T-cell (primary cell): ENCODE measurements around the gene DPH6. TPM values are rescaled to one million over a fixed set of nuclear protein-coding genes. Genes with fewer than 3 reads are reported as not detected.

Experiments
- ATAC-seq, 4 experiments: fragments of 200-7000 bp in 3 of 4; fragments of 150-1000 bp in 1 of 4; cut with Tn5 transposase; replicated peaks in 1 of 4; 1 replicate in 3 of 4; 2 replicates in 1 of 4; pipeline ENCODE4 v1.10.0; 2021; ENCODE audit warnings: moderate library complexity in 3 of 4, mild to moderate bottlenecking in 2 of 4, moderate number of reproducible peaks in 1 of 4
- CTCF ChIA-PET, 2 donors: fragments of 300-600 bp; sonication (Branson Sonifier 250); formaldehyde crosslinking; loops; one replicate each; lab custom pipeline; 2022; ENCODE audit warnings: antibody characterized with exemption in 2 of 2; lab: Charles Lee
- POLR2A ChIA-PET, 2 donors: fragments of 300-600 bp; sonication (Branson Sonifier 250); formaldehyde crosslinking; loops; one replicate each; lab custom pipeline; 2022; ENCODE audit warnings: antibody characterized with exemption in 2 of 2; lab: Charles Lee
- DNase-seq, 35 experiments: peaks; one replicate each; pipeline versions ENCODE4 v3.0.0 to v3.0.0-alpha.2; 2013 to 2023
- H3K27ac ChIP-seq: one replicate; pipeline ENCODE4 v1.5.1; 2013; ENCODE audit warnings: low read length
- H3K27me3 ChIP-seq, 2 experiments: replicated peaks in 1 of 2; 1 replicate in 1 of 2; 2 replicates in 1 of 2; pipeline versions ENCODE4 v1.6.1 to v1.7.0; 2013; ENCODE audit warnings: low read length in 1 of 2, mixed read lengths in 1 of 2; ENCODE audit not compliant: control insufficient read depth in 2 of 2, insufficient read depth in 2 of 2; ENCODE audit errors: extremely low read depth in 1 of 2
- H3K36me3 ChIP-seq, 2 donors: 1 replicate in 1 of 2; 2 replicates in 1 of 2; pipeline versions ENCODE4 v1.6.1 to v1.7.0; 2013; ENCODE audit warnings: low read length in 1 of 2; ENCODE audit not compliant: control insufficient read depth in 2 of 2, insufficient read depth in 1 of 2; ENCODE audit errors: extremely low read depth in 1 of 2
- H3K4me1 ChIP-seq, 2 experiments: 1 replicate in 1 of 2; 2 replicates in 1 of 2; pipeline versions ENCODE4 v1.6.1 to v1.7.0; 2013; ENCODE audit warnings: low read length in 2 of 2, mixed read lengths in 1 of 2; ENCODE audit not compliant: insufficient read depth in 2 of 2, control insufficient read depth in 1 of 2; ENCODE audit errors: extremely low read depth in 1 of 2
- H3K4me3 ChIP-seq, 2 donors: 1 replicate in 1 of 2; 2 replicates in 1 of 2; pipeline versions ENCODE4 v1.5.1 to v1.7.0; 2013; ENCODE audit warnings: mild to moderate bottlenecking in 2 of 2, low read length in 1 of 2, moderate library complexity in 1 of 2; ENCODE audit not compliant: control insufficient read depth in 1 of 2; ENCODE audit errors: extremely low read depth in 1 of 2
- H3K9me3 ChIP-seq: 2 replicates; pipeline ENCODE4 v1.7.0; 2013
- H3K27ac Mint-ChIP-seq, 2 donors: one replicate each; pipeline ENCODE4 v1.8.0; 2020 to 2021; ENCODE audit warnings: mild to moderate bottlenecking in 2 of 2, mixed read lengths in 2 of 2
- H3K27me3 Mint-ChIP-seq, 2 donors: one replicate each; pipeline ENCODE4 v1.8.0; 2021 to 2022; ENCODE audit warnings: mixed read lengths in 2 of 2
- H3K36me3 Mint-ChIP-seq: one replicate; pipeline ENCODE4 v1.8.0; 2021; ENCODE audit warnings: mixed read lengths
- H3K4me1 Mint-ChIP-seq, 3 donors: one replicate each; pipeline ENCODE4 v1.8.0; 2020 to 2022; ENCODE audit warnings: mixed read lengths in 3 of 3, mild to moderate bottlenecking in 1 of 3
- H3K4me3 Mint-ChIP-seq, 3 donors: one replicate each; pipeline ENCODE4 v1.8.0; 2020 to 2022; ENCODE audit warnings: mild to moderate bottlenecking in 3 of 3, mixed read lengths in 3 of 3, moderate library complexity in 3 of 3
- H3K9me3 Mint-ChIP-seq, 3 donors: one replicate each; pipeline ENCODE4 v1.8.0; 2020 to 2022; ENCODE audit warnings: mixed read lengths in 3 of 3
- WGBS: methylation state at CpG from one replicate; pipeline ENCODE4 v1.1.5; 2013; ENCODE audit warnings: missing lambda C conversion rate; ENCODE audit not compliant: insufficient coverage; 5-methylcytosine and 5-hydroxymethylcytosine counted together
- total RNA-seq, 35 experiments: library from RNA in 6 of 35; stranded (reverse) in 6 of 35; fragments of 120-200 nt in 1 of 35; gene quantifications; one replicate each; pipeline versions ENCODE4 v1.2.1 to v1.2.4 and lab custom pipeline; 2013 to 2026

Gene DPH6
- total RNA-seq, 5 donors from 2014 or later (not counting 1 experiment from before 2014, with no cell fraction given): 11.9 to 18.6 (median 14.6) TPM

DNA sequence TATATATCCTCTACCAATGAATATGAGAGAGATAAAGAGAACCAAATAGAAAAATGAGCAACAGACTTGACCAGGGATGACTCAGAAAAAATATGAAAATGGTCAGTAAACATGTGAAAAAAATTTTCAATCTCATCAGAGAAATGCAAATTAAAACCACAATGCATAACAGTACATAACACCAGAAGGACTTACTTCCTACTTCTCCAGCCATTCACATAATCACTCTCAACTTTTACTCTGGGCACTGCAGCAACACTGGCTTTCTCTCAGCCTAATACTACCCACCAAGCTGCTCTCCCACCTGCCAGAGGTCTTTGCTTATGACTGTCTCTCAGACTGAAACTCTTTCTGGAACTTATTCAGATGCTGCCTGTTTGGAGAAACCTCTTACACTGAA is 49.4 kb downstream of the DPH6 start:
- H3K27ac ChIP-seq: no peak overlapping the region
- H3K4me3 Mint-ChIP-seq: no peak overlapping the region
- DNase-seq: no peak
- POLR2A ChIA-PET: no interaction called here
- H3K27me3 ChIP-seq: no peaks in the 10 kb centered on the region
- no peak overlapping the region for H3K4me3 ChIP-seq
- CTCF ChIA-PET: no interaction called here
- no peak overlapping the region for H3K27ac Mint-ChIP-seq
- peaks cover 0 to 4% (median 0%) of the 10 kb centered on the region in 3 donors for H3K4me1 Mint-ChIP-seq
- H3K36me3 Mint-ChIP-seq: peaks cover 32% of the 10 kb centered on the region
- no peaks in the 10 kb centered on the region for H3K9me3 ChIP-seq
- no peaks in the 10 kb centered on the region for H3K4me1 ChIP-seq
- H3K27me3 Mint-ChIP-seq: no peaks in the 10 kb centered on the region
- H3K36me3 ChIP-seq: no peaks in the 10 kb centered on the region
- H3K9me3 Mint-ChIP-seq: no peaks in the 10 kb centered on the region
- no peak for ATAC-seq

DNA sequence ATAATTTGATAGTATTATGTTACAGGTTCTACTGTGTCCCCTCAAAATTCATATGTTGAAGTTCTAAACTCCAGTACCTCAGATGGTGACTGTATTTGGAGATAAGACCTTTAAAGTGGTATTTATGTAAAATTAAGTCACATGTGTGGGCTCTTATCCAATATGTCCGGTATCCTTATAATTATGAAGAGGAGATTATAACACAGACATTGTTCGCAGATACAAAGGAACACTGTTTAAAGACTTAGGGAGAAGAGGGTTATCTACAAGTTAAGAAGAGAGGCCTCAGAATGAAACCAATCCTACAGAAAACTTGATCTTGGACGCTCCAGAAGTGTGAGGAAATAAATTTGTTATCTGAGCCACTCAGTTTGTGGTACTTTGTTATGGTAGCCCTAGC is 50.9 kb downstream of the DPH6 start:
- ATAC-seq: no peak
- Histone ChIP-seq H3K27me3 (no peaks in the 10 kb centered on the region), H3K4me3 (no peak overlapping the region), H3K27ac (no peak overlapping the region), H3K4me1 (no peaks in the 10 kb centered on the region), H3K36me3 (no peaks in the 10 kb centered on the region), H3K9me3 (no peaks in the 10 kb centered on the region)
- H3K4me1 Mint-ChIP-seq: peaks cover 0 to 4% (median 0%) of the 10 kb centered on the region in 3 donors
- CTCF ChIA-PET: no interaction called here
- no peak for DNase-seq
- peaks cover 32% of the 10 kb centered on the region for H3K36me3 Mint-ChIP-seq
- no peak overlapping the region for H3K4me3 Mint-ChIP-seq
- WGBS: no CpG with 5 or more reads among the region's 3 CpGs
- no peaks in the 10 kb centered on the region for H3K27me3 Mint-ChIP-seq
- H3K9me3 Mint-ChIP-seq: no peaks in the 10 kb centered on the region
- no peak overlapping the region for H3K27ac Mint-ChIP-seq
- POLR2A ChIA-PET: no interaction called here

DNA sequence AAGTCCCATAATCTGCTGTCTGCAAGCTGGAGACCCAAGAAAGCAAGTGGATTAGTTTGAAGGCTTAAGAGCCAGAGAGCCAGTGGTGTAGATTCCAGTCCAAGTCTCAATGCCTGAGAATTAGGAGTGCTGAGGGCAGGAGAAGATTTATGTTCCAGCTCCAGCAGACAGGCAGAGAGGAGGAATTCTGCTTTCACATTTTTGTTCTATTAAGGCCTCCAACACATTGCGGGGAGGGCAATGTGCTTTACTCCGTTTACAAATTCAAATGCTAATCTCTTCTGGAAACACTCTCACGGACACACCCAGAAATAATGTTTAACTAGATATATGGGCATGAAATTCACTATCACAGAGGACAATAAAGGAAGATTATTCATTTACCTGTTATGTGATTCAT is 54.0 kb downstream of the DPH6 start:
- WGBS: no CpG with 5 or more reads among the region's 3 CpGs
- Histone ChIP-seq H3K9me3 (no peaks in the 10 kb centered on the region), H3K36me3 (no peaks in the 10 kb centered on the region), H3K27ac (no peak overlapping the region), H3K4me1 (no peaks in the 10 kb centered on the region), H3K27me3 (no peaks in the 10 kb centered on the region), H3K4me3 (no peak overlapping the region)
- Mint-ChIP-seq H3K27me3 (no peaks in the 10 kb centered on the region), H3K9me3 (peaks cover 12 to 13% (median 12%) of the 10 kb centered on the region in 3 donors), H3K27ac (no peak overlapping the region), H3K4me1 (peaks cover 0 to 4% (median 0%) of the 10 kb centered on the region in 3 donors), H3K4me3 (no peak overlapping the region), H3K36me3 (peaks cover 48% of the 10 kb centered on the region)
- ChIA-PET POLR2A (interaction anchor here in 1 of 2 donors (0.5 kb wide), 1 partner anchor 14 kb away, joined by 4 read pairs; no protein-coding TSS in a partner anchor), CTCF (no interaction called here)
- ATAC-seq (no peak), DNase-seq (no peak)

DNA sequence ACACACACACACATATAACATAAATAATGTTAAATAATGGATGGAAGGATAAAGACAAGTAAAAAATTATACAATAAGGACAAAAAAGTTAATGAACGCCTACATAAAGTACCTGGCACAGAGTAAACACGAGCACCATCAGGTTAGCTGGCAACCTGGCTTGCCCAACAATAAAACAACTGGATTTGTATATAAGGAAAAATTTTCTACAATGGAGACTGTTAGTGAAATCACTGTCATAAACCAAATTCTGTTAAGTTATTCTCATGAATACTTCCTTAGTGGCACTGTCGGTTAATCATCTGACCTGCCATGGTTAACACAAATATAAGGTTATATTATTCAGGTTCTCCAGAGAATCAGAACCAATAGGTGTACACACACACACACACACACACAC is 54.8 kb downstream of the DPH6 start:
- H3K27ac Mint-ChIP-seq: no peak overlapping the region
- DNase-seq (no peak), ATAC-seq (no peak)
- H3K27me3 Mint-ChIP-seq: no peaks in the 10 kb centered on the region
- peaks cover 54% of the 10 kb centered on the region for H3K36me3 Mint-ChIP-seq
- Histone ChIP-seq H3K4me3 (no peak overlapping the region), H3K27ac (no peak overlapping the region), H3K36me3 (no peaks in the 10 kb centered on the region), H3K27me3 (no peaks in the 10 kb centered on the region), H3K4me1 (no peaks in the 10 kb centered on the region), H3K9me3 (no peaks in the 10 kb centered on the region)
- H3K9me3 Mint-ChIP-seq: peaks cover 17 to 18% (median 17%) of the 10 kb centered on the region in 3 donors
- ChIA-PET CTCF (no interaction called here), POLR2A (no interaction called here)
- no peaks in the 10 kb centered on the region for H3K4me1 Mint-ChIP-seq
- 100% methylated on average over 1 of the region's 3 CpGs for WGBS
- no peak overlapping the region for H3K4me3 Mint-ChIP-seq

DNA sequence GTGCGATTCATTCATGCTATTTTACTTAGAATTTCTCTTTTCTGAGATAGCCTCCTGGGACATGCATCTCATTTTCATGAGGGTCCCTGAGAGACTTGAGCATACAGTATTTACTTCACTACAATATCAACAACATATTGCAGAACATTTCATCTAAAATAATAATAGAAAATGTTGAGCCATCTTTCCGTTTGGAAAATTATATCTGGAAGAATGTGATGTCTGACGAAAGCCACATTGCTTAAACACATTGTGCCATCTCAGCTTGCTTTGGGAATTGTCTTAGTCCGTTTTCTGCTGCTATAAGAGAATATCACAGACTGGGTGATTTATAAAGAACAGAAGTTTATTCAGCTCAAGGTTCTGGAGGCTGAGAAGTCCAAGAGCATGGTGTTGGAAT is 55.5 kb downstream of the DPH6 start:
- ChIA-PET POLR2A (no interaction called here), CTCF (no interaction called here)
- Histone ChIP-seq H3K9me3 (no peaks in the 10 kb centered on the region), H3K27me3 (no peaks in the 10 kb centered on the region), H3K4me3 (no peak overlapping the region), H3K36me3 (no peaks in the 10 kb centered on the region), H3K4me1 (no peaks in the 10 kb centered on the region), H3K27ac (no peak overlapping the region)
- no peak overlapping the region for H3K4me3 Mint-ChIP-seq
- no peak overlapping the region for H3K27ac Mint-ChIP-seq
- no peaks in the 10 kb centered on the region for H3K27me3 Mint-ChIP-seq
- no peaks in the 10 kb centered on the region for H3K4me1 Mint-ChIP-seq
- H3K36me3 Mint-ChIP-seq: peaks cover 60% of the 10 kb centered on the region
- DNase-seq: no peak
- no peak for ATAC-seq
- WGBS: 100% methylated on average over 3 of the region's 4 CpGs
- H3K9me3 Mint-ChIP-seq: peaks cover 21 to 24% (median 24%) of the 10 kb centered on the region in 3 donors

DNA sequence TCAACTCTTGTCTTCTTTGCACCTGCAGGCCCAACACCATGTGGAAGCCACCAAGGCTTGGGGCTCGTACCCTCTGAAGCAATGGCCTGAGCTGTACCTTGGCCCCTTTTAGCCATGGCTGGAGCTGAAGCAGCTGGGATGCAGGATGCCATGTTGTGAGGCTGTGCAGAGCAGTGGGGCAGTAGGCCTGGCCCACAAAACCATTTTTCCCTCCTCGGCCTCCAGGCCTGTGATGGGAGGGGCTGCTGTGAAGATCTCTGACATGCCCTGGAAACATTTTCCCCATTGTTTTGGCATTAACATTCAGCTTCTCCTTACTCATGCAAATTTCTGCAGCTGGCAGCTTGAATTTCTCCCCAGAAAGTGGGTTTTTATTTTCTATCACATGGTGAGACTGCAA is 58.5 kb downstream of the DPH6 start:
- peaks cover 63% of the 10 kb centered on the region for H3K36me3 Mint-ChIP-seq

DNA sequence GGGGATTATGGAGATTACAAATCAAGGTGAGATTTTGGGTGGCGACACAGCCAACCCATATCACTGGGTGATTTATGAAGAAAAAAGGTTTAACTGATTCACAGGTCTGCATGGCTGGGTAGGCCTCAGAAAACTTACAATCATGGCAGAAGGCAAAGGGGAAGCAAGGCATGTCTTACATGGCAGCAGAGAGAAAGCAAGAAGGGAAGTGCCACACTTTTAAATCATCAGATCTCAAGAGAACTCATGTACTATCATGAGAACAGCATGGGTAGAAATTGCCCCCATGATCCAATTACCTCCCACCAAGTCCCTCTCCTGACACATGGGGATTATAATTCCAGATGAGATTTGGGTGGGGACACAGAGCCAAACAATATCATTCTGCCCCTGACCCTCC is 59.7 kb downstream of the DPH6 start:
- H3K36me3 ChIP-seq: no peaks in the 10 kb centered on the region
- no peak for ATAC-seq
- no peaks in the 10 kb centered on the region for H3K4me1 ChIP-seq
- Mint-ChIP-seq H3K27me3 (no peaks in the 10 kb centered on the region), H3K4me1 (peaks cover 0 to 9% (median 7%) of the 10 kb centered on the region in 3 donors), H3K36me3 (peaks cover 63% of the 10 kb centered on the region), H3K9me3 (peaks cover 21 to 24% (median 24%) of the 10 kb centered on the region in 3 donors), H3K27ac (no peak overlapping the region), H3K4me3 (no peak overlapping the region)
- no peak for DNase-seq
- no peaks in the 10 kb centered on the region for H3K9me3 ChIP-seq
- H3K27ac ChIP-seq: no peak overlapping the region
- H3K27me3 ChIP-seq: no peaks in the 10 kb centered on the region
- no peak overlapping the region for H3K4me3 ChIP-seq
- WGBS: no CpG with 5 or more reads among the region's 1 CpG
- ChIA-PET POLR2A (no interaction called here), CTCF (no interaction called here)

More for the DNA sequence above, 58.5 kb downstream of the DPH6 start:
- Mint-ChIP-seq H3K9me3 (peaks cover 21 to 24% (median 24%) of the 10 kb centered on the region in 3 donors), H3K27me3 (no peaks in the 10 kb centered on the region), H3K4me3 (no peak overlapping the region), H3K27ac (no peak overlapping the region), H3K4me1 (peaks cover 0 to 2% (median 0%) of the 10 kb centered on the region in 3 donors)
- 100% methylated on average over 2 of the region's 2 CpGs for WGBS
- POLR2A ChIA-PET: no interaction called here
- no peak overlapping the region for H3K27ac ChIP-seq
- ATAC-seq (no peak), DNase-seq (no peak)
- H3K36me3 ChIP-seq: no peaks in the 10 kb centered on the region
- H3K9me3 ChIP-seq: no peaks in the 10 kb centered on the region
- H3K4me1 ChIP-seq: no peaks in the 10 kb centered on the region
- H3K4me3 ChIP-seq: no peak overlapping the region
- CTCF ChIA-PET: no interaction called here
- H3K27me3 ChIP-seq: no peaks in the 10 kb centered on the region
